ENCODE results near the gene NUP37.

NUP37 gene

DNA sequence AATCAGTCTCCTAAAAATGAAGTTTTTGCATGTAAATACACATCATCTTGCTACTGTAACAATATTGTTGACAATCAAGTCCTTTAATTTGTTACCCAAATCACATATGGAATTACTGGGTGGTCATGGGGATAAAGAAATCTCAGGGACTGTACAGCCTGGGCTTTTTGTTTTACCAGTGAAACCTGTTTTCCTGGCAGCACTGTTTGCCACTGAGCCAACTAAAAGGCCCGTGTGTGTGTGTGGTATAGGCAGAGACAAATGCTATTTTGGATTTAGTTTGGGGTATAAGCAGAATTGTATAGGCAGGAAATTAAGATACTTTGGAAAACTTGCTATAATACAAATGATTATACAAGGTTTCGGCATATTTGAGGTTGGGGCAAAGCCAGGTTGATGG is 5.7 kb downstream of the NUP37 start:
- TF ChIP-seq CTCF (IDR thresholded peaks at IDR 0.05; ENCODE audit: low read depth, low read length): no peak
- no peak for TF ChIP-seq EZH2phosphoT487 (IDR thresholded peaks at IDR 0.05; ENCODE audit: low read depth)
- Histone ChIP-seq H3K27me3 (ENCODE audit: low read depth, low read length) (no peaks in the 10 kb centered on the region), H3K4me1 (ENCODE audit: low read length) (peaks cover 17% of the 10 kb centered on the region), H3K36me3 (replicated peaks; ENCODE audit: low read depth, low read length) (peaks cover 48% of the 10 kb centered on the region), H3K79me2 (ENCODE audit: low read length) (peaks cover 11% of the 10 kb centered on the region), H3K4me3 (ENCODE audit: low read length) (no peak overlapping the region), H4K20me1 (ENCODE audit: insufficient read depth, low read length) (no peaks in the 10 kb centered on the region), H3K4me2 (ENCODE audit: low read length) (no peak overlapping the region), H3K9ac (ENCODE audit: low read length) (no peak overlapping the region), H2AFZ (ENCODE audit: low read depth, low read length) (no peak overlapping the region), H3K27ac (ENCODE audit: low read length) (no peak overlapping the region), H3K9me3 (ENCODE audit: insufficient read depth, low read length) (no peaks in the 10 kb centered on the region)

DNA sequence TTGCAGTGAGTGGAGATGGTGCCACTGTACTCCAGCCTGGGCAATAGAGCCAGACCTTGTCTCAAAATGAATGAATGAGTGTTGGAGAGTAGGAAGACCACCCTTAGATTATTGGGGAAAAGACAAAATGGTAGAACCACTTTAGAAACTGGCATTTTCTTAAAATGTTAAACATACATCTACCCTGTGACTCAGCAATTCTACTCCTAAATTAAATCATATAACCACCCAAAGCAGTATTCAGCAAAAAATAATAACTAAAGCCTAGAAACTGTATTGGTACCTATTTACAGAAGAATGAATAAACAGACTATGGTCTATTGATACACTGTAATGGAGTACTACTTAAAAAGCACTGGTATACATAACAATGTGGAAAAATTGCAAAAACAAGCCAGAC is 9.1 kb downstream of the NUP37 start:
- H3K4me2 ChIP-seq (ENCODE audit: low read length): no peak overlapping the region
- peaks cover 20% of the 10 kb centered on the region for H3K9me3 ChIP-seq (ENCODE audit: insufficient read depth, low read length)
- H3K79me2 ChIP-seq (ENCODE audit: low read length): no peaks in the 10 kb centered on the region
- no peak overlapping the region for H2AFZ ChIP-seq (ENCODE audit: low read depth, low read length)
- no peak overlapping the region for H3K4me3 ChIP-seq (ENCODE audit: low read length)
- no peaks in the 10 kb centered on the region for H3K4me1 ChIP-seq (ENCODE audit: low read length)
- TF ChIP-seq CTCF (IDR thresholded peaks at IDR 0.05; ENCODE audit: low read depth, low read length) (no peak), EZH2phosphoT487 (IDR thresholded peaks at IDR 0.05; ENCODE audit: low read depth) (no peak)
- no peak overlapping the region for H3K9ac ChIP-seq (ENCODE audit: low read length)
- H3K27ac ChIP-seq (ENCODE audit: low read length): no peak overlapping the region
- peaks cover 68% of the 10 kb centered on the region for H3K36me3 ChIP-seq (replicated peaks; ENCODE audit: low read depth, low read length)
- H4K20me1 ChIP-seq (ENCODE audit: insufficient read depth, low read length): no peaks in the 10 kb centered on the region
- no peaks in the 10 kb centered on the region for H3K27me3 ChIP-seq (ENCODE audit: low read depth, low read length)

GRCh38 chr12:102107970-102108369 is 11.9 kb downstream of the NUP37 start:
- Histone ChIP-seq H3K9ac (ENCODE audit: low read length) (no peak overlapping the region), H3K9me3 (ENCODE audit: insufficient read depth, low read length) (peaks cover 20% of the 10 kb centered on the region), H3K27ac (ENCODE audit: low read length) (no peak overlapping the region), H3K79me2 (ENCODE audit: low read length) (no peaks in the 10 kb centered on the region), H3K36me3 (replicated peaks; ENCODE audit: low read depth, low read length) (peaks cover 83% of the 10 kb centered on the region), H4K20me1 (ENCODE audit: insufficient read depth, low read length) (no peaks in the 10 kb centered on the region), H3K4me1 (ENCODE audit: low read length) (no peaks in the 10 kb centered on the region), H3K4me2 (ENCODE audit: low read length) (no peak overlapping the region), H3K4me3 (ENCODE audit: low read length) (no peak overlapping the region), H3K27me3 (ENCODE audit: low read depth, low read length) (no peaks in the 10 kb centered on the region), H2AFZ (ENCODE audit: low read depth, low read length) (no peak overlapping the region)
- no peak for TF ChIP-seq CTCF (IDR thresholded peaks at IDR 0.05; ENCODE audit: low read depth, low read length)

- H3K36me3 ChIP-seq (replicated peaks; ENCODE audit: low read depth, low read length): peaks cover 80% of the 10 kb centered on the region
- H3K9ac ChIP-seq (ENCODE audit: low read length): no peak overlapping the region
- no peaks in the 10 kb centered on the region for H3K79me2 ChIP-seq (ENCODE audit: low read length)
- H3K9me3 ChIP-seq (ENCODE audit: insufficient read depth, low read length): peaks cover 20% of the 10 kb centered on the region
- TF ChIP-seq CTCF (IDR thresholded peaks at IDR 0.05; ENCODE audit: low read depth, low read length) (no peak), EZH2phosphoT487 (IDR thresholded peaks at IDR 0.05; ENCODE audit: low read depth) (no peak)
- H3K4me3 ChIP-seq (ENCODE audit: low read length): no peak overlapping the region
- H3K4me2 ChIP-seq (ENCODE audit: low read length): no peak overlapping the region
- H3K27me3 ChIP-seq (ENCODE audit: low read depth, low read length): no peaks in the 10 kb centered on the region
- no peak overlapping the region for H2AFZ ChIP-seq (ENCODE audit: low read depth, low read length)
- no peaks in the 10 kb centered on the region for H4K20me1 ChIP-seq (ENCODE audit: insufficient read depth, low read length)
- no peak overlapping the region for H3K27ac ChIP-seq (ENCODE audit: low read length)
- no peaks in the 10 kb centered on the region for H3K4me1 ChIP-seq (ENCODE audit: low read length)
These were observed 13.0 kb downstream of the NUP37 start for GRCh38 chr12:102106905-102107304.
